Measurements from ENCODE around the gene GAL3ST3. TPM values are rescaled to one million over a fixed set of nuclear protein-coding genes. Genes with fewer than 3 reads are reported as not detected.
A peak's percentile ranks its signal among the peaks of the same experiment; 100 is the strongest.

GAL3ST3 gene
- total and polyA plus RNA-seq, 2 of the 8 experiments (the other 6 are each of a cell fraction or from before 2014, with no cell fraction given), result 21.1 to 21.4 TPM

- H3K23ac ChIP-seq (ENCODE audit: insufficient read length), result no peak overlapping the region
- no peak overlapping the region for H2BK15ac ChIP-seq (ENCODE audit: low read length)
- H3K4me3 ChIP-seq (ENCODE audit: extremely low read depth in 1 of 4, insufficient read depth in 2 of 4, low read depth in 3 of 4, low read length in 4 of 4), result peak overlapping the region; percentile 43 to 90 (median 63)
- no peak overlapping the region for H3K56ac ChIP-seq (replicated peaks; ENCODE audit: insufficient read length, low read depth, low read length)
- peak overlapping the region; percentile 75 to 85 for H3K4me2 ChIP-seq (ENCODE audit: insufficient read depth in 1 of 2, low read depth in 2 of 2, low read length in 2 of 2)
- H3K79me2 ChIP-seq (ENCODE audit: control insufficient read depth in 1 of 2, insufficient read depth in 2 of 2, low read length in 2 of 2), result peaks cover 0 to 13% of the 10 kb centered on the region in 2 experiments; a peak in 2 of 4 replicates
- WGBS, 2 experiments (ENCODE audit: extremely low coverage in 1 of 2, insufficient coverage in 1 of 2, insufficient read length in 1 of 2, insufficient replicate concordance in 2 of 2, low coverage in 1 of 2, low lambda C conversion rate in 2 of 2, missing lambda C conversion rate in 1 of 2), result 69% methylated on average over 2 of the region's 2 CpGs; no CpG with 5 or more reads in 1 of the 2 experiments
- ChIA-PET CTCF (ENCODE audit: partially characterized antibody) (interaction anchor here (1.0 to 6.8 kb wide), 6 partner anchors 19 to 63 kb away, joined by 3 to 73 read pairs (median 4); partner anchors contain the start of gene SF3B2), POLR2A (ENCODE audit: partially characterized antibody) (interaction anchor here (0.7 to 9.7 kb wide), 10 partner anchors 8 to 501 kb away, joined by 3 to 150 read pairs (median 4); partner anchors contain the start of genes GAL3ST3, SF3B2 and ZNRD2)
- H4K91ac ChIP-seq (replicated peaks; ENCODE audit: insufficient read length, low read length), result no peak overlapping the region
- peaks cover 5 to 13% (median 8%) of the 10 kb centered on the region in 4 experiments; a peak in 6 of 7 replicates for H3K4me1 ChIP-seq (replicated peaks in 1 of 4; ENCODE audit: control insufficient read depth in 3 of 4, insufficient read depth in 4 of 4, low read length in 3 of 4)
- no peak overlapping the region for H2BK5ac ChIP-seq (ENCODE audit: low read depth, low read length)
- peaks cover 5 to 26% (median 20%) of the 10 kb centered on the region in 4 experiments for H3K36me3 ChIP-seq (ENCODE audit: control insufficient read depth in 2 of 4, insufficient read depth in 4 of 4, low read length in 3 of 4)
- no peak overlapping the region for H2AK5ac ChIP-seq (ENCODE audit: low read depth, low read length)
- no peak overlapping the region for H3K27ac ChIP-seq (ENCODE audit: low read depth, low read length)
- H2AFZ ChIP-seq (ENCODE audit: low read length), result no peak overlapping the region
- no peak overlapping the region for H2BK12ac ChIP-seq (ENCODE audit: low read depth, low read length)
- H3K27me3 ChIP-seq (replicated peaks in 1 of 4; ENCODE audit: control insufficient read depth in 3 of 4, extremely low read depth in 1 of 4, insufficient read depth in 3 of 4, low read length in 3 of 4), result no peaks in the 10 kb centered on the region
- H3K4ac ChIP-seq (replicated peaks; ENCODE audit: insufficient read length, low read depth, low read length), result no peak overlapping the region
- H3K9me3 ChIP-seq (ENCODE audit: insufficient read depth in 2 of 2, low read depth in 1 of 2, low read length in 1 of 2), result no peaks in the 10 kb centered on the region
- FAIRE-seq (no peak), DNase-seq (ENCODE audit: low read depth in 1 of 2, low spot score in 2 of 2) (no peak)
- H3K23me2 ChIP-seq (ENCODE audit: low read depth, low read length), result no peaks in the 10 kb centered on the region; the same call in 1 of the 2 replicates
- H2BK120ac ChIP-seq (replicated peaks; ENCODE audit: low read depth, low read length), result no peak overlapping the region
- no peak overlapping the region for H4K5ac ChIP-seq (ENCODE audit: insufficient read length, low read depth, low read length)
- no peak overlapping the region for H4K8ac ChIP-seq (ENCODE audit: extremely low read depth, insufficient read depth, low read length)
- no peaks in the 10 kb centered on the region; the same call in 1 of the 2 replicates for H3K79me1 ChIP-seq (ENCODE audit: low read depth, low read length)
- H3K14ac ChIP-seq (ENCODE audit: insufficient read length), result no peak overlapping the region
- H3K18ac ChIP-seq (ENCODE audit: extremely low read depth, low read length), result no peak overlapping the region
- H3K9ac ChIP-seq (replicated peaks in 1 of 4; ENCODE audit: extremely low read depth in 1 of 4, low read depth in 3 of 4, low read length in 3 of 4), result peak overlapping the region in 1 of 4 experiments; percentile 0; a peak in 1 of 7 replicates
- H4K20me1 ChIP-seq (replicated peaks in 1 of 2; ENCODE audit: control insufficient read depth in 1 of 2, insufficient read depth in 2 of 2, low read length in 2 of 2), result peaks cover 2 to 17% of the 10 kb centered on the region in 2 experiments
- H2BK20ac ChIP-seq (ENCODE audit: low read length), result no peak overlapping the region
- TF ChIP-seq ZNF274 (IDR thresholded peaks at IDR 0.05; ENCODE audit: borderline replicate concordance, extremely low read depth, low read length), result no peak
Observed at GRCh38 chr11:66071381-66071801, 22.4 kb upstream of the GAL3ST3 start.

Measured in H1 (cell line).